ENCODE data around the gene DSCAML1.

DNA sequence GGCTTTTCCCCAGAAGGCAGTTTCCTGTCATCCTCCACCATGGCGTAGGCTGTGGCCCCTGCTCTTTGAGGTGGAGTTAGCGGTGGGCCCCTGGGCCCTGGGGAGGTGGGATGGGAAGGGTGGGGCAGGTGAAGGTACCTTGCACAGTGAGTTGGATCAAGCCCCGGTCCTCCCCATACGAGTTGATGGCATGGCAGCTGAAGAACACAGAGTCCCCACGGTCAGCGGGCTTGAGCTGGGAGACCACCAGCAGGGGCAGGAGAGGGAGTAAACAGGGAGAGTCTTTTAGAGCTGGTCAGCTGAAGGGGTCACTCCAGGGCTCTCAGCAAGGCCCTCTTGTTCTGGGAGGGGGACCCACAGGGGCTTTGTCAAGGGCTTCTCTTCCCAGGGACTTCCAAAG is 316.0 kb downstream of the DSCAML1 start:
- TF ChIP-seq ZNF274 (IDR thresholded peaks at IDR 0.05; ENCODE audit: low read depth, low read length) = no peak
- TF ChIP-seq, protein P1, sequence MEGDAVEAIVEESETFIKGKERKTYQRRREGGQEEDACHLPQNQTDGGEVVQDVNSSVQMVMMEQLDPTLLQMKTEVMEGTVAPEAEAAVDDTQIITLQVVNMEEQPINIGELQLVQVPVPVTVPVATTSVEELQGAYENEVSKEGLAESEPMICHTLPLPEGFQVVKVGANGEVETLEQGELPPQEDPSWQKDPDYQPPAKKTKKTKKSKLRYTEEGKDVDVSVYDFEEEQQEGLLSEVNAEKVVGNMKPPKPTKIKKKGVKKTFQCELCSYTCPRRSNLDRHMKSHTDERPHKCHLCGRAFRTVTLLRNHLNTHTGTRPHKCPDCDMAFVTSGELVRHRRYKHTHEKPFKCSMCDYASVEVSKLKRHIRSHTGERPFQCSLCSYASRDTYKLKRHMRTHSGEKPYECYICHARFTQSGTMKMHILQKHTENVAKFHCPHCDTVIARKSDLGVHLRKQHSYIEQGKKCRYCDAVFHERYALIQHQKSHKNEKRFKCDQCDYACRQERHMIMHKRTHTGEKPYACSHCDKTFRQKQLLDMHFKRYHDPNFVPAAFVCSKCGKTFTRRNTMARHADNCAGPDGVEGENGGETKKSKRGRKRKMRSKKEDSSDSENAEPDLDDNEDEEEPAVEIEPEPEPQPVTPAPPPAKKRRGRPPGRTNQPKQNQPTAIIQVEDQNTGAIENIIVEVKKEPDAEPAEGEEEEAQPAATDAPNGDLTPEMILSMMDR (IDR thresholded peaks at IDR 0.05 in 2 of 3, conservative IDR thresholded peaks at IDR 0.05 in 1 of 3; ENCODE audit: borderline replicate concordance in 1 of 3, insufficient read depth in 1 of 3, low read depth in 2 of 3, low read length in 2 of 3) = no peak
- no peak for TF ChIP-seq POLR2A (IDR thresholded peaks at IDR 0.05; ENCODE audit: borderline replicate concordance, extremely low read depth, insufficient read depth, insufficient read length)
- TF ChIP-seq, protein P2, sequence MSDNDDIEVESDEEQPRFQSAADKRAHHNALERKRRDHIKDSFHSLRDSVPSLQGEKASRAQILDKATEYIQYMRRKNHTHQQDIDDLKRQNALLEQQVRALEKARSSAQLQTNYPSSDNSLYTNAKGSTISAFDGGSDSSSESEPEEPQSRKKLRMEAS (IDR thresholded peaks at IDR 0.05) = no peak
- no peak for TF ChIP-seq EZH2 (IDR thresholded peaks at IDR 0.05)
- TF ChIP-seq POLR2AphosphoS5 (IDR thresholded peaks at IDR 0.05; ENCODE audit: low read depth, low read length) = no peak

Measured in HCT116 (cell line).